K562 (cell line): ENCODE measurements around the gene MTOR. TPM values are rescaled to one million over a fixed set of nuclear protein-coding genes. Genes with fewer than 3 reads are reported as not detected.

ENCODE experiments used
- ATAC-seq: fragments of 200-7000 bp; cut with Tn5 transposase; 3 replicates; pipeline ENCODE4 v1.9.1; 2020; ENCODE audit warnings: moderate library complexity
- BruUV-seq: library from RNA; stranded (reverse); fragments of 400-500 nt; replicated peaks from 2 replicates; lab custom pipeline; 2021; lab: Mats Ljungman, UMichigan
- CTCF ChIA-PET: fragments of 300-600 bp; formaldehyde crosslinking; extraction: SDS; loops from one replicate; lab custom pipeline; 2021; ENCODE audit warnings: low intra/inter-chr PET ratio; lab: Yijun Ruan, JAX
- POLR2A ChIA-PET: fragments of 300-600, 350-650 bp; sonication (Branson Sonifier 250); formaldehyde crosslinking; extraction: SDS; loops from one replicate; lab custom pipeline; 2021; ENCODE audit warnings: antibody characterized with exemption, inconsistent platforms; lab: Yijun Ruan, JAX
- DNase-seq, 4 experiments: peaks; one replicate each; pipeline versions ENCODE4 v3.0.0 to v3.0.0-alpha.2; 2011 to 2018; ENCODE audit warnings: low spot score in 3 of 4, mixed read lengths in 3 of 4; ENCODE audit errors: extremely low read depth in 1 of 4
- FAIRE-seq: peaks from 2 replicates; lab custom pipeline; 2011; peaks lifted over from hg19 to GRCh38; lab: Jason Lieb, UNC
- H2AFZ ChIP-seq: 2 replicates; pipeline ENCODE4 v1.6.0; 2011; ENCODE audit warnings: low read depth, low read length, control low read depth, inconsistent platforms
- H3K27ac ChIP-seq: fragments of 200-600 bp; 3 replicates; pipeline ENCODE4 v1.8.0; 2011; ENCODE audit warnings: low read depth, mild to moderate bottlenecking, control low read depth, inconsistent platforms, low read length, moderate library complexity, mixed read lengths; ENCODE audit errors: extremely low read depth
- H3K27me3 ChIP-seq, 2 experiments: fragments of 300-600 bp in 1 of 2; 2 replicates in 1 of 2; 3 replicates in 1 of 2; pipeline versions ENCODE4 v1.6.0 to v1.8.0; 2011; ENCODE audit warnings: inconsistent platforms in 2 of 2, low read length in 2 of 2, mild to moderate bottlenecking in 1 of 2, mixed read lengths in 1 of 2, moderate library complexity in 1 of 2; ENCODE audit not compliant: control insufficient read depth in 2 of 2, insufficient read depth in 2 of 2
- H3K36me3 ChIP-seq: fragments of 300-600 bp; 3 replicates; pipeline ENCODE4 v1.8.0; 2011; ENCODE audit warnings: mild to moderate bottlenecking, low read length, inconsistent platforms; ENCODE audit not compliant: control insufficient read depth, insufficient read depth
- H3K4me1 ChIP-seq, 2 experiments: fragments of 200-600 bp in 1 of 2; replicated peaks in 1 of 2; 2 replicates in 1 of 2; 3 replicates in 1 of 2; pipeline versions ENCODE4 v1.5.1 to v1.8.0; 2011; ENCODE audit warnings: inconsistent platforms in 2 of 2, low read length in 2 of 2, mild to moderate bottlenecking in 1 of 2, mixed read lengths in 1 of 2, moderate library complexity in 1 of 2; ENCODE audit not compliant: control insufficient read depth in 2 of 2, insufficient read depth in 2 of 2
- H3K4me2 ChIP-seq: 2 replicates; pipeline ENCODE4 v1.6.1; 2011; ENCODE audit warnings: low read length, control low read depth, inconsistent platforms, mixed read lengths; ENCODE audit not compliant: insufficient read depth
- H3K4me3 ChIP-seq: fragments of 200-600 bp; sonication (generic), shearing (Covaris generic); 2 replicates; pipeline ENCODE4 v1.5.1; 2016; ENCODE audit warnings: control low read depth, inconsistent platforms
- H3K79me2 ChIP-seq: fragments of 200-600 bp; 3 replicates; pipeline ENCODE4 v1.8.0; 2011; ENCODE audit warnings: low read length, inconsistent platforms; ENCODE audit not compliant: control insufficient read depth, insufficient read depth
- H3K9ac ChIP-seq, 2 experiments: 2 replicates each; pipeline versions ENCODE4 v1.6.0 to v1.6.1; 2011; ENCODE audit warnings: low read depth in 2 of 2, low read length in 2 of 2, control low read depth in 1 of 2, inconsistent platforms in 1 of 2, mild to moderate bottlenecking in 1 of 2, mixed read lengths in 1 of 2; ENCODE audit not compliant: insufficient read depth in 1 of 2
- H3K9me1 ChIP-seq: one replicate; pipeline ENCODE4 v1.6.0; 2011; ENCODE audit warnings: inconsistent platforms, mild to moderate bottlenecking, low read length, moderate library complexity; ENCODE audit not compliant: control insufficient read depth, insufficient read depth
- H3K9me3 ChIP-seq: replicated peaks from 2 replicates; pipeline ENCODE4 v1.5.1; 2011; ENCODE audit warnings: low read depth, low read length, inconsistent platforms; ENCODE audit not compliant: control insufficient read depth, insufficient read depth
- H4K20me1 ChIP-seq: replicated peaks from 2 replicates; pipeline ENCODE4 v1.6.1; 2011; ENCODE audit warnings: low read length, inconsistent platforms, mixed read lengths; ENCODE audit not compliant: control insufficient read depth, insufficient read depth
- CEBPG ChIP-seq, 3 experiments: fragments of 200-800 bp in 1 of 3; sonication (Bioruptor generic) in 1 of 3; sonication (generic) in 1 of 3; formaldehyde crosslinking in 1 of 3; IDR thresholded peaks in 2 of 3; conservative IDR thresholded peaks in 1 of 3; 2 replicates each; pipeline versions ENCODE4 v1.6.1 to v1.8.0; 2016 to 2022; ENCODE audit warnings: missing compliant biosample characterization in 2 of 3, missing genetic modification characterization in 2 of 3, mild to moderate bottlenecking in 1 of 3, missing genetic modification reagents in 1 of 3
- DPF2 ChIP-seq: fragments of 450-650 bp; IDR thresholded peaks from 2 replicates; pipeline ENCODE4 v1.6.1; 2016
- HNRNPLL ChIP-seq: fragments of 200-400 bp; formaldehyde crosslinking; IDR thresholded peaks from 2 replicates; pipeline ENCODE4 v1.6.1; 2017; ENCODE audit warnings: low read length, low read depth, mild to moderate bottlenecking; ENCODE audit not compliant: poor library complexity, severe bottlenecking
- L3MBTL2 ChIP-seq: fragments of 450-650 bp; IDR thresholded peaks from 2 replicates; pipeline ENCODE4 v1.6.1; 2016; ENCODE audit warnings: mild to moderate bottlenecking, moderate library complexity
- NRF1 ChIP-seq, 2 experiments: fragments of 450-650 bp; IDR thresholded peaks in 1 of 2; conservative IDR thresholded peaks in 1 of 2; 2 replicates each; pipeline ENCODE4 v1.6.1; 2014; ENCODE audit warnings: mild to moderate bottlenecking in 2 of 2
- RAD51 ChIP-seq: fragments of 450-650 bp; IDR thresholded peaks from 2 replicates; pipeline ENCODE4 v1.7.1; 2016; ENCODE audit warnings: low read depth, mild to moderate bottlenecking, borderline replicate concordance
- RFX5 ChIP-seq: IDR thresholded peaks from 2 replicates; pipeline ENCODE4 v1.6.1; 2011; ENCODE audit warnings: low read depth, mild to moderate bottlenecking, improper control_type of control experiment, low read length
- WGBS: fragments of 100-300 bp; shearing (Covaris generic); methylation state at CpG from one replicate; pipeline ENCODE4 v1.1.6; 2016; ENCODE audit warnings: low coverage, mixed read lengths; ENCODE audit not compliant: insufficient coverage; ENCODE audit errors: missing lambda C conversion rate; 5-methylcytosine and 5-hydroxymethylcytosine counted together
- in situ Hi-C: fragments of 300-500 bp; cut with MboI; formaldehyde crosslinking; loops from 4 replicates; pipeline ENCODE4 v1.15.0; 2018; ENCODE audit warnings: inconsistent platforms, mixed read lengths
- intact Hi-C: fragments of 100-400 bp; cut with micrococcal nuclease; formaldehyde crosslinking; loops from 2 replicates; pipeline ENCODE4 v1.14.2; 2022
- polyA plus RNA-seq, 8 experiments: library from polyadenylated mRNA; depleted of rRNA in 4 of 8; stranded (reverse) in 5 of 8; unstranded in 3 of 8; fragments of >200 nt; fragmentation: Nextera tagmentation in 2 of 8; fragmentation: Illumina TruSeq in 1 of 8; extraction: Ambion mirVana in 2 of 8; extraction: Trizol in 1 of 8; gene quantifications; 2 replicates each; pipeline versions ENCODE4 v1.2.1 to v1.2.3, GENCODE V29; 2011 to 2014; ENCODE audit warnings: inconsistent platforms in 1 of 8, missing spikeins in 1 of 8
- total RNA-seq, 7 experiments: library from RNA; depleted of rRNA in 6 of 7; stranded (reverse); fragments of >200 nt in 6 of 7; fragmentation: Illumina TruSeq in 2 of 7; extraction: Trizol in 2 of 7; gene quantifications; 2 replicates each; pipeline versions ENCODE4 v1.2.1 to v1.2.3, GENCODE V29; 2011 to 2021; ENCODE audit warnings: low replicate concordance in 1 of 7
- TF ChIP-seq, protein P1 (sequence below): fragments of 450-650 bp; IDR thresholded peaks from 2 replicates; pipeline ENCODE4 v1.6.1; 2016
- TF ChIP-seq, protein P2 (sequence below): fragments of 450-650 bp; IDR thresholded peaks from 2 replicates; pipeline ENCODE4 v1.6.1; 2016; ENCODE audit warnings: missing biosample characterization, missing genetic modification characterization
- TF ChIP-seq, protein P3 (sequence below): fragments of 450-650 bp; IDR thresholded peaks from 2 replicates; pipeline ENCODE4 v1.7.0; 2016; ENCODE audit warnings: borderline replicate concordance

The MTOR gene
- total and polyA plus RNA-seq, 9 of the 15 experiments (the other 6 are each of a cell fraction or from before 2014, with no cell fraction given), result 11.4 to 71.4 (median 52.2) TPM

DNA sequence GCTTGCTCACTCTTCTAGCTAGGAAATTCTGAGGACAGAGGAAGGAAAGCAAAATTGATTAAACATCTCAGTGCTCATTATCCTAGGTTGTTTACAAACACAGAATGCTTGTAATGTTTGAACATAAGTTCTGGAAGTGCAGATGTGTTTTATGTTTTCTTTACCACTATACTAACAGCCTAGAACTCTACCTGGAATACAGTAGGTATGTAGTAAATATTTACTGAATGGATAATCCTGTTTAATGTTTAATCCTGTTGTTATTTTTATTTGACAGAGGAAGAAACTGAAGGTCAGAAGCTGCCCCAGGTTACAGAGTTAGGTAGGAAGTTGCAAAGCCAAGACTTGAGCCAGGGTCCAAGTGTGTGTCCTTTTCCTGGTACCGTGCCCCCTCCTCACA, 6.1 kb downstream of the MTOR start:
- no peaks in the 10 kb centered on the region for H3K9me1 ChIP-seq
- ATAC-seq, result no peak
- no peak overlapping the region for H3K4me3 ChIP-seq
- H3K9ac ChIP-seq, result no peak overlapping the region
- intact Hi-C loops, result no loop called here
- 100% methylated on average over 1 of the region's 1 CpG for WGBS
- BruUV-seq, result no TSS peak
- TF ChIP-seq RAD51, result no peak
- TF ChIP-seq, protein P1, sequence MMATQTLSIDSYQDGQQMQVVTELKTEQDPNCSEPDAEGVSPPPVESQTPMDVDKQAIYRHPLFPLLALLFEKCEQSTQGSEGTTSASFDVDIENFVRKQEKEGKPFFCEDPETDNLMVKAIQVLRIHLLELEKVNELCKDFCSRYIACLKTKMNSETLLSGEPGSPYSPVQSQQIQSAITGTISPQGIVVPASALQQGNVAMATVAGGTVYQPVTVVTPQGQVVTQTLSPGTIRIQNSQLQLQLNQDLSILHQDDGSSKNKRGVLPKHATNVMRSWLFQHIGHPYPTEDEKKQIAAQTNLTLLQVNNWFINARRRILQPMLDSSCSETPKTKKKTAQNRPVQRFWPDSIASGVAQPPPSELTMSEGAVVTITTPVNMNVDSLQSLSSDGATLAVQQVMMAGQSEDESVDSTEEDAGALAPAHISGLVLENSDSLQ, result no peak
- no peak for DNase-seq
- H3K4me1 ChIP-seq, result peaks cover 0 to 7% of the 10 kb centered on the region in 2 experiments; a peak in 2 of 5 replicates
- no peaks in the 10 kb centered on the region for H4K20me1 ChIP-seq
- no peak overlapping the region for H2AFZ ChIP-seq
- in situ Hi-C loops, result no loop called here
- peaks cover 13% of the 10 kb centered on the region for H3K79me2 ChIP-seq
- no peaks in the 10 kb centered on the region for H3K9me3 ChIP-seq
- POLR2A ChIA-PET, result interaction anchor here (1.1 to 1.2 kb wide), 2 partner anchors 11 to 27 kb away, joined by 3 read pairs; no protein-coding TSS in a partner anchor
- peaks cover 85% of the 10 kb centered on the region for H3K36me3 ChIP-seq
- H3K27ac ChIP-seq, result no peak overlapping the region
- CTCF ChIA-PET, result no interaction called here
- H3K4me2 ChIP-seq, result no peak overlapping the region
- no peak for FAIRE-seq
- no peaks in the 10 kb centered on the region for H3K27me3 ChIP-seq

DNA sequence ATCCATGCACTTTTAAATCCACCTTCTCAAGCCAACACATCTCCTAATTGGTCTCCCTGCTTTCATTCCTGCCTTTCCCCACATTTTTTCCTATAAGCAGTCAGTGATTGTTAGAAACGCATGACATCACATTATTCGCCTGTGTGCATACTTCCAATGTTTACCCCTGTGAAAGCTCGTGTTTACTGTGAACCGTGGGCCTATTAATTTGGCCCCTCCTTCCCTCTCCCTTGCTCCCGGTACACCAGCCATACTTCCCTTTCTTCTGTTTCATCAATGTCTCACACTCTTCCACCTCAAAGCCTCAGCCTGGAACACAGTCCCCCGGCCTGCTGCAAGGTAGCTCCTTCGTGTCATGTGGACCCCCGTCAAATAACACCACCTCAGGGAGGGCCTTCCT, 9.1 kb downstream of the MTOR start:
- FAIRE-seq, result no peak
- in situ Hi-C loops (no loop called here), intact Hi-C loops (no loop called here)
- no peak for ATAC-seq
- no TSS peak for BruUV-seq
- no peaks in the 10 kb centered on the region for H3K79me2 ChIP-seq
- H3K27me3 ChIP-seq, result no peaks in the 10 kb centered on the region
- ChIA-PET CTCF (no interaction called here), POLR2A (interaction anchor here (0.9 to 3.8 kb wide), 3 partner anchors 9 to 19 kb away, joined by 3 to 23 read pairs (median 3); partner anchors contain the start of gene MTOR)
- peaks cover 83% of the 10 kb centered on the region for H3K36me3 ChIP-seq
- no peak overlapping the region for H3K4me3 ChIP-seq
- peak in 1 of 4 experiments; percentile 2 for DNase-seq
- 85% methylated on average over 8 of the region's 8 CpGs for WGBS
- H3K9me3 ChIP-seq, result no peaks in the 10 kb centered on the region
- TF ChIP-seq RFX5, result no peak
- TF ChIP-seq, protein P2, sequence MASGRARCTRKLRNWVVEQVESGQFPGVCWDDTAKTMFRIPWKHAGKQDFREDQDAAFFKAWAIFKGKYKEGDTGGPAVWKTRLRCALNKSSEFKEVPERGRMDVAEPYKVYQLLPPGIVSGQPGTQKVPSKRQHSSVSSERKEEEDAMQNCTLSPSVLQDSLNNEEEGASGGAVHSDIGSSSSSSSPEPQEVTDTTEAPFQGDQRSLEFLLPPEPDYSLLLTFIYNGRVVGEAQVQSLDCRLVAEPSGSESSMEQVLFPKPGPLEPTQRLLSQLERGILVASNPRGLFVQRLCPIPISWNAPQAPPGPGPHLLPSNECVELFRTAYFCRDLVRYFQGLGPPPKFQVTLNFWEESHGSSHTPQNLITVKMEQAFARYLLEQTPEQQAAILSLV, result no peak
- no peak for TF ChIP-seq DPF2
- TF ChIP-seq NRF1 (conservative IDR thresholded peaks at IDR 0.05 in 1 of 2, IDR thresholded peaks at IDR 0.05 in 1 of 2), result no peak
- TF ChIP-seq, protein P3, sequence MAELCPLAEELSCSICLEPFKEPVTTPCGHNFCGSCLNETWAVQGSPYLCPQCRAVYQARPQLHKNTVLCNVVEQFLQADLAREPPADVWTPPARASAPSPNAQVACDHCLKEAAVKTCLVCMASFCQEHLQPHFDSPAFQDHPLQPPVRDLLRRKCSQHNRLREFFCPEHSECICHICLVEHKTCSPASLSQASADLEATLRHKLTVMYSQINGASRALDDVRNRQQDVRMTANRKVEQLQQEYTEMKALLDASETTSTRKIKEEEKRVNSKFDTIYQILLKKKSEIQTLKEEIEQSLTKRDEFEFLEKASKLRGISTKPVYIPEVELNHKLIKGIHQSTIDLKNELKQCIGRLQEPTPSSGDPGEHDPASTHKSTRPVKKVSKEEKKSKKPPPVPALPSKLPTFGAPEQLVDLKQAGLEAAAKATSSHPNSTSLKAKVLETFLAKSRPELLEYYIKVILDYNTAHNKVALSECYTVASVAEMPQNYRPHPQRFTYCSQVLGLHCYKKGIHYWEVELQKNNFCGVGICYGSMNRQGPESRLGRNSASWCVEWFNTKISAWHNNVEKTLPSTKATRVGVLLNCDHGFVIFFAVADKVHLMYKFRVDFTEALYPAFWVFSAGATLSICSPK, result no peak
- no peak for TF ChIP-seq CEBPG (CRISPR knock-in tag; IDR thresholded peaks at IDR 0.05)
- no peak for TF ChIP-seq CEBPG (tag; conservative IDR thresholded peaks at IDR 0.05 in 1 of 2, IDR thresholded peaks at IDR 0.05 in 1 of 2)
- TF ChIP-seq L3MBTL2, result no peak
- no peak for TF ChIP-seq HNRNPLL
- H3K9me1 ChIP-seq, result no peaks in the 10 kb centered on the region
- H3K4me2 ChIP-seq, result no peak overlapping the region
- no peaks in the 10 kb centered on the region for H3K4me1 ChIP-seq
- H3K27ac ChIP-seq, result no peak overlapping the region
- no peak overlapping the region for H2AFZ ChIP-seq
- no peak overlapping the region for H3K9ac ChIP-seq
- no peaks in the 10 kb centered on the region for H4K20me1 ChIP-seq
